Naive thymus-derived CD8-positive, alpha-beta T cell (primary cell): Measurements from ENCODE around the gene CTSA. TPM values are rescaled to one million over a fixed set of nuclear protein-coding genes. Genes with fewer than 3 reads are reported as not detected.
A peak's percentile ranks its signal among the peaks of the same experiment; 100 is the strongest.

ENCODE experiments used
- ATAC-seq, 2 donors: fragments of 150-1000 bp; cut with Tn5 transposase in 1 of 2; sonication (Bioruptor Pico), chemical (Tn5 transposase) in 1 of 2; 1 replicate in 1 of 2; 2 replicates in 1 of 2; pipeline ENCODE4 v1.10.0; 2021; ENCODE audit warnings: mild to moderate bottlenecking in 2 of 2, moderate library complexity in 2 of 2
- POLR2A ChIA-PET: fragments of 350-600 bp; sonication (Branson Sonifier 250); formaldehyde crosslinking; loops from one replicate; lab custom pipeline; 2021; ENCODE audit warnings: antibody characterized with exemption; lab: Charles Lee
- DNase-seq, 10 donors: peaks; one replicate each; pipeline versions ENCODE4 v3.0.0 to v3.0.0-alpha.2; 2020 to 2022
- H3K27ac Mint-ChIP-seq, 10 donors: one replicate each; pipeline ENCODE4 v1.8.0; 2020 to 2022; ENCODE audit warnings: mild to moderate bottlenecking in 10 of 10, mixed read lengths in 10 of 10, moderate library complexity in 4 of 10, inconsistent platforms in 1 of 10
- H3K27me3 Mint-ChIP-seq, 5 donors: one replicate each; pipeline ENCODE4 v1.8.0; 2021 to 2022; ENCODE audit warnings: mixed read lengths in 5 of 5
- H3K36me3 Mint-ChIP-seq, 3 donors: one replicate each; pipeline ENCODE4 v1.8.0; 2020 to 2022; ENCODE audit warnings: mixed read lengths in 3 of 3, mild to moderate bottlenecking in 2 of 3, inconsistent platforms in 1 of 3
- H3K4me1 Mint-ChIP-seq, 4 donors: one replicate each; pipeline ENCODE4 v1.8.0; 2021 to 2022; ENCODE audit warnings: mixed read lengths in 4 of 4
- H3K4me3 Mint-ChIP-seq, 10 donors: one replicate each; pipeline ENCODE4 v1.8.0; 2020 to 2022; ENCODE audit warnings: mild to moderate bottlenecking in 10 of 10, mixed read lengths in 10 of 10, moderate library complexity in 6 of 10, inconsistent platforms in 1 of 10
- H3K9me3 Mint-ChIP-seq, 9 donors: one replicate each; pipeline ENCODE4 v1.8.0; 2020 to 2022; ENCODE audit warnings: mixed read lengths in 9 of 9, mild to moderate bottlenecking in 3 of 9, inconsistent platforms in 1 of 9, moderate library complexity in 1 of 9
- polyA plus RNA-seq, 3 donors: library from polyadenylated mRNA; unstranded; fragments of 300-500 nt; fragmentation: Illumina TruSeq; gene quantifications; one replicate each; pipeline ENCODE4 v1.2.3, GENCODE V29; 2021
- total RNA-seq, 8 experiments: library from RNA in 2 of 8; stranded (reverse) in 2 of 8; gene quantifications; one replicate each; pipeline ENCODE4 v1.2.3 and lab custom pipeline; 2021 to 2026

Gene CTSA
- total and polyA plus RNA-seq, 5 experiments from 2014 or later = 79.1 to 128 (median 82.7) TPM

DNA sequence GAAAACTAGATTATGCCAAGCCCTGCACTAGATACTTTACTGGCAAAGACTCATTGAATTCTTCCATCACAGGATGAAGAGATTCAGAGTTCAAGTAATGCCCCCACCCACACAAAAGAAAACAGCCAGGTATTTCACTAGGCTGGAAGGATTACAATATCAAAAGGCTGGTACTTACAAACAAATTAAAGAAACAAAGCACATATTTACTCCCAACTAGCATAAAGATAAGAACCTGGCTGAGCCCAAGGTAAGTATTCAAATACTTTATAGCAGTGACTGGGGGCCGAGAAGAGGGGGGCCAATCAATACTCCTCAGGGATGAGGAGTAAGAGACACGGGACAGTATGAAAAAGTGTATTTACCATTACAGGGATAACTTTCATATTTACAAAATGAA is 37.7 kb upstream of the CTSA start:
- DNase-seq = no peak
- no peak overlapping the region for H3K27ac Mint-ChIP-seq
- H3K4me1 Mint-ChIP-seq = peaks cover 11 to 50% (median 45%) of the 10 kb centered on the region in 4 donors
- H3K27me3 Mint-ChIP-seq = no peaks in the 10 kb centered on the region
- peak overlapping the region in 1 of 10 donors; percentile 74 for H3K4me3 Mint-ChIP-seq
- POLR2A ChIA-PET = no interaction called here
- H3K9me3 Mint-ChIP-seq = no peaks in the 10 kb centered on the region
- ATAC-seq = no peak
- H3K36me3 Mint-ChIP-seq = peaks cover 0 to 50% (median 19%) of the 10 kb centered on the region in 3 donors

DNA sequence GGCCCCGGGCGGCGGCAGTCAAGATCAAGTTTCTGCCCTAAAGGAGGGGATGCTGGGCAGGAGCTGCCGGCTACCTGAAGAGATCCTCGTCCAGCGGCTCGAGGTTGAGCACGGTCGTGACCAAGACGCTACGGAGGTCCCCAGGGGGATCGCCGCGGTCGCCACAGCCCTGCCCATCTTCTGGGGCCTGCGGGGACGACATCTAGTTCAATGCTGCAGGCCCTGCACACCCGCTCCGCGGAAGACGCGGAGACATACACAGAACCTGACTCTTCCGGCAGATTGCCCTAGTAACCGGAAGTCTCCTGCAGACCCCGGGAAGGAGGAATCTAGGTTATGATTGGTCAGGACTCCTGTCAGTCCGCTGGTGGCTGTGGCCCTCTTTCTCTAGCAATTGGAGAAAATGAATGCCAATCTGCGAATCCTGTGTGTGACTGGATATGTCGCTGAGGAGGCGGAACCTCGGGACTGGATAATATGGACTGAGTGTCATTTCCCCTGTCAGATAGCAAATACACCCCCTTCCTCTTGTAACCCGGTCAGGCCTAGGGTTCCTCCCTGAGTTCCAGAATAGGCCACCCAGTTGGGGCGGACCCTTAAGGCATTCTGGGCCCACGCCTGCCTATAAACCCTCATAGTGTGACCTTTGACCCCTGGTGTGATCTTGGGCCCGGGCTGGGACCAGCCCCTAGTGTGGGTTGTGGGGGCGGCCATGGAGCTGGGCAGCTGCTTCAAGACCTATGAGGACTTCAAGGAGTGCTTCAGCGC is 33.8 kb upstream of the CTSA start, which contains the start of the genes ACOT8 and ZSWIM3:
Gene ACOT8 (minus strand): TSS at position 279 of the 768 bp plus-strand sequence. CDS start 77 bp downstream, at position 202.
Gene ZSWIM3 (plus strand): TSS at position 501 of the 768 bp plus-strand sequence. CDS start 212 bp downstream, at position 713.
- POLR2A ChIA-PET = interaction anchor here (0.7 to 5.4 kb wide), 11 partner anchors 17 to 114 kb away, joined by 3 to 71 read pairs (median 7); partner anchors contain the start of genes CTSA, NEURL2, PCIF1 and SNX21
- H3K9me3 Mint-ChIP-seq = no peaks in the 10 kb centered on the region
- peak; percentile 68 to 99 (median 96) for DNase-seq
- ATAC-seq = peak; percentile 97
- H3K27ac Mint-ChIP-seq = peak within 1 kb of the TSS; percentile 96 to 99 (median 98)
- no peaks in the 10 kb centered on the region for H3K27me3 Mint-ChIP-seq
- peak within 1 kb of the TSS; percentile 94 to 97 (median 96) for H3K4me3 Mint-ChIP-seq
- peaks cover 0 to 27% (median 6%) of the 10 kb centered on the region in 3 donors for H3K36me3 Mint-ChIP-seq
- peaks cover 21 to 62% (median 58%) of the 10 kb centered on the region in 4 donors for H3K4me1 Mint-ChIP-seq

DNA sequence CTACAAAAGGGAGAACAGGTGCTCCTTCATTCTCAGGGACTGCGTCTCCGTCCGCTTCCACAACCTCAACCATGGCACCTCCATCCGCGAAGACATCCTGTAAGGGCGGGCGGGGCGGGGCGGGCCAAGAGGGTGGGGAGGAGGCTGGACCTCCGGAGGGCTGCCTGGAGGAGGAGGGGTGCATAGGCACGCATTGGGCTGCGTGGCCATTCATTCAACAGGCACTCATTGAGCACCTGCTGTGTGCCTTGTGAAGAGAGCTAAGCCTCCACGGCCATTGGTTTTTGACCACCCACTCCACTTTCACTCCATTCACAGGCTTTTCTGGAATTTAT is 33.3 kb upstream of the CTSA start:
- Mint-ChIP-seq H3K27ac (peak overlapping the region; percentile 96 to 99 (median 98)), H3K36me3 (peaks cover 0 to 24% (median 4%) of the 10 kb centered on the region in 3 donors), H3K4me3 (peak overlapping the region; percentile 94 to 97 (median 96)), H3K9me3 (no peaks in the 10 kb centered on the region), H3K27me3 (no peaks in the 10 kb centered on the region), H3K4me1 (peaks cover 21 to 62% (median 58%) of the 10 kb centered on the region in 4 donors)
- ATAC-seq (peak in 1 of 2 donors; percentile 14), DNase-seq (peak in 2 of 10 donors; percentile 7)
- POLR2A ChIA-PET = interaction anchor here (0.7 to 5.4 kb wide), 8 partner anchors 18 to 113 kb away, joined by 3 to 71 read pairs (median 20); partner anchors contain the start of genes CTSA, NEURL2, PCIF1 and SNX21

DNA sequence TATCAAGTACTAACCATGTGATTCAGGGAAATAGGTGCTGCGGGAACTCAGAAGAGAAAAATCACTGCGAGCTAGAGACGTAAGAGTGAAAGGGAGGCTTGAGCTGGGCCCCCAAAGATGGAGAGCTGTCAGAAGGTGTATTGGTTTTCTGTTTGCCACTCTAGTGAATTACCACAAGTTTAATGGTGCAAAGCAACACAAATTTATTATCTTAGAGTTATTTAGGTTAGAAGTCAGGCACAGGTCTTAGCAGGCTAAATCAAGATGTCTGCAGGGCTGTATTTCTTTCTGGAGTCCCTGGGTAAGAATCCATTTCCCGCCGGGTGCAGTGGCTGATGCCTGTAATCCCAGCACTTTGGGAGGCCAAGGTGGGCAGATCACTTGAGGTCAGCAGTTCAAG is 31.2 kb upstream of the CTSA start:
- H3K4me1 Mint-ChIP-seq = peaks cover 21 to 48% (median 45%) of the 10 kb centered on the region in 4 donors

DNA sequence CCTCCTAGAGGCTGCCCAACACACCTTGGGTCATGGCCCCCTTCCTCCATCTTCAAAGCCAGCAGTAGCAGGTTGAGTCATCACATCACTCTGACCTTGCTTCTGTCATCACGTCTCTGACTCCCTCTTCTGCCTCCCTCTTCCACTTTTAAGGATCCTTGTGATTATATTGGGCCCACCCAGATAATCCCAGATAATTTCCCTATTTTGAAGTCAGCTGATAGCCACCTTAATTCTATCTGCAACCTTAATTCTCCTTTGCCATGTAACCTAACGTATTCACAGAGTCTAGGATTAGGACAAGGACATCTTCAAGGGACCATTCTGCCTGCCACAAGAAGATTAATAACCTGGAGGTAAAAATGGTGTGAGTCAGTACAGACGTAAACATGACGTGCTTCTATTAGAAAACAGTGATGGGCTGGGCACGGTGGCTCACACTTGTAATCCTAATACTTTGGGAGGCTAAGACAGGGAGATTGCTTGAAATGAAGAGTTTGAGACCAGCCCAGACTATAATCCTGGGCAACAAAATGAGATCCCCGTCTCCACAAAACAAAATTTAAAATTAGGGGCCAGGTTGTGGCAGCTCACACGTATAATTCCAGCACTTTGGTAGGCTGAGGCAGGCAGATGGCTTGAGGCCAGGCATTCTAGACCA is 30.4 kb upstream of the CTSA start:
- ATAC-seq = no peak
- H3K27ac Mint-ChIP-seq = no peak overlapping the region
- H3K4me1 Mint-ChIP-seq = peaks cover 21 to 41% (median 40%) of the 10 kb centered on the region in 4 donors
- POLR2A ChIA-PET = interaction anchor here (0.7 to 1.3 kb wide), 2 partner anchors 36 to 75 kb away, joined by 4 to 8 read pairs; partner anchors contain the start of gene PCIF1
- no peaks in the 10 kb centered on the region for H3K9me3 Mint-ChIP-seq
- no peak for DNase-seq
- H3K4me3 Mint-ChIP-seq = peak overlapping the region in 3 of 10 donors; percentile 8 to 45 (median 32)
- H3K36me3 Mint-ChIP-seq = peaks cover 0 to 9% (median 0%) of the 10 kb centered on the region in 3 donors
- no peaks in the 10 kb centered on the region for H3K27me3 Mint-ChIP-seq

More for the DNA sequence above, 31.2 kb upstream of the CTSA start:
- peak overlapping the region in 1 of 10 donors; percentile 59 for H3K27ac Mint-ChIP-seq
- no peaks in the 10 kb centered on the region for H3K9me3 Mint-ChIP-seq
- ATAC-seq (no peak), DNase-seq (no peak)
- H3K27me3 Mint-ChIP-seq = no peaks in the 10 kb centered on the region
- POLR2A ChIA-PET = no interaction called here
- H3K36me3 Mint-ChIP-seq = peaks cover 0 to 9% (median 0%) of the 10 kb centered on the region in 3 donors
- no peak overlapping the region for H3K4me3 Mint-ChIP-seq

DNA sequence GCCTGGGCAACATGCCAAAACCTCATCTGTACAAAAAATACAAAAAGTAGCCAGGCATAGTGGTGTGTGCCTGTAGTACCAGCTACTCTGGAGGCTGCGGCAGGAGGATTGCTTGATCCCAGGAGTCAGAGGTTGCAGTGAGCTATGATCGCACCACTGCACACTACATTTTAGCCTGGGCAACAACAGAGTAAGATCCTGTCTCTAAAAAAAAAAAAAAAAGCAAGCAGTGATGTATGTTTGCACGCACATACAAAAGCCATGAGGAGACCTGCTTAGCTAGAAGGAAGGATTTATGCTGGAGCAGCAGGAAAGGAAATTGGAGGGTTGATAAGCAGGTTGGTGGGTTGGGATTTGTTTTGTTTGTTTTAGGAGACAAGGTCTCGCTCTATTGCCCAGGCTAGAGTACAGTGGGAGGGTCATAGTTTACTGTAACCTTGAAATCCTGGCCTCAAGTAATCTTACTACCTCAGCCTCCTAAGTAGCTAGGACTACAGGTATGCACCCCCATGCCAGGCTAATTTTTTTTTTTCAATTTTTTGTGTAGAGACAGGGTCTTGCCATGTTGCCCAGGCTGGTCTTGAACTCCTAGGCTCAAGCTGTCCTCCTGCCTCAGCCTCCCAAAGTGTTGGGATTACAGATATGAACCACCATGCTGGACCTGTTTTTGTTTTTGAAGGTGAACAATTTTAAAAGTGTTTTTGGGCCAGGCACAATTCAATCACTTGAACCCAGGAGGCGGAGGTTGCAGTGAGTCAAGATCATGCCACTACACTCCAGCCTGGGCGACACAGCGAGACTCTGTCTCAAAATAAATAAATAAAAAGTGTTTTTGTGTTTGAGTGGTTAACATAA is 29.7 kb upstream of the CTSA start:
- ATAC-seq (no peak), DNase-seq (no peak)
- Mint-ChIP-seq H3K27ac (peak overlapping the region in 1 of 10 donors; percentile 65), H3K9me3 (no peaks in the 10 kb centered on the region), H3K27me3 (no peaks in the 10 kb centered on the region), H3K36me3 (peaks cover 0 to 9% (median 0%) of the 10 kb centered on the region in 3 donors), H3K4me1 (peaks cover 19 to 34% (median 33%) of the 10 kb centered on the region in 4 donors), H3K4me3 (no peak overlapping the region)
- POLR2A ChIA-PET = interaction anchor here (0.6 to 1.3 kb wide), 2 partner anchors 13 to 74 kb away, joined by 4 to 8 read pairs; partner anchors contain the start of gene PCIF1

DNA sequence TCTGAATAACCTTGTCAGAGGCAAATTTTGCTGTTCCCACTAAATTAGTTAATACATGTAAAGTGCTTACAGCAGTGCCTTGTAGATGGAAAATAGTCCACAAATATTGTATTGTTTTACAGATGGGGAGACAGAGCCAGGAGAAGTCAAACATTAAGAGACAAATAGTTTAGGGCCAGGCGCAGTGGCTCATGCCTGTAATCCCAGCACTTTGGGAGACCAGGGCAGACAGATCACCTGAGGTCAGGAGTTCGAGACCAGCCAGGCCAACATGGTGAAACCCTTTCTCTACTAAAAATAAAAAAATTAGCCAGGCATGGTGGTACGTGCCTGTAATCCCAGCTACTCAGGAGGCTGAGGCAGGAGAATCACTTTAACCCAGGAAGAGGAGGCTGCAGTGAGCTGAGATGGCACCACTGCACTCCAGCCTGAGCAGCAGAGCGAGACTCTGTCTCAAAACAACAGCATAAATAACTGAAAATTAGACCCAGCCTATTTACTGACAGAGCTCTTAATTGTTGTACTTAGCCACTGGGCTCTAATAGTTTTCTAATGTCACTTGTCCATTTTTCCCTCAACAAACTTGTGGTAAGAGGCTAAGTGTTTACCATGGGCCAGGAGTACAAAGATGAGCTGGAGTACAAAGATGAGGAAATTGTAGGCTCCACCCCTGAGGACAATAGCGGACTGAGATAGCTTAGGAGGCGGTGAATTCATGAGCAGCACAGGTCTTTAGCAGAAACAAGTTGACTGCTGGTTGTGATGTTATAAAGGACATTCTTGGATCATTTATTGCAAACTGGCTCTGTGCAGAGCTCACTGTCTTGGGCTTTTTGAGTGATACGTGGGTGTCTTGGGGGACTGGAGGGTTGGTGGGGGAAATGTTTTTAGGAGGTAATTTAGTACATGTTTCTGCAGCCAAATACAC is 27.3 kb upstream of the CTSA start:
- peaks cover 10 to 16% (median 15%) of the 10 kb centered on the region in 4 donors for H3K4me1 Mint-ChIP-seq
- DNase-seq (no peak), ATAC-seq (no peak)
- POLR2A ChIA-PET = interaction anchor here (0.5 to 0.7 kb wide), 2 partner anchors 43 to 108 kb away, joined by 3 to 6 read pairs; no protein-coding TSS in a partner anchor
- H3K9me3 Mint-ChIP-seq = no peaks in the 10 kb centered on the region
- H3K27me3 Mint-ChIP-seq = no peaks in the 10 kb centered on the region
- H3K27ac Mint-ChIP-seq = no peak overlapping the region
- peaks cover 0 to 11% (median 0%) of the 10 kb centered on the region in 3 donors for H3K36me3 Mint-ChIP-seq
- no peak overlapping the region for H3K4me3 Mint-ChIP-seq

DNA sequence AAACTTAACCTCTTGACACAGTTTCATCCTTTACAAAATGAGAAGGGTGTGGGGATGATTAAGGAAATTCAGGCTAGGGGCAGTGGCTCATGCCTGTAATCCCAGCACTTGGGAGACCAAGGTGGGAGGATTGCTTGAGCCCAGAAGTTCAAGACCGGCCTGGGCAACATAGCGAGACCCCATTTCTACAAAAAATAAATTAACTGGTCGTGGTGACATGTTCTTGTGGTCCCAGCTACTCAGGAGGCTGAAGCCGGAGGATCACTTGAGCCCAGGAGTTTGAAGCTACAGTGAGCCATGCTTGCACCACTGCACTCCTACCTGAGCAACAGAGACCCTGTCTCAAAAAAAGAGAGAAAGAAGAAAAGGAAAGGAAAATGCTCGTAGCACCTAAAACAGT is 24.7 kb upstream of the CTSA start:
- Mint-ChIP-seq H3K4me3 (no peak overlapping the region), H3K36me3 (peaks cover 0 to 6% (median 0%) of the 10 kb centered on the region in 3 donors), H3K27ac (no peak overlapping the region), H3K9me3 (no peaks in the 10 kb centered on the region), H3K4me1 (peaks cover 0 to 4% (median 1%) of the 10 kb centered on the region in 4 donors), H3K27me3 (no peaks in the 10 kb centered on the region)
- ATAC-seq (no peak), DNase-seq (no peak)
- POLR2A ChIA-PET = interaction anchor here (0.6 kb wide), 1 partner anchor 30 kb away, joined by 3 read pairs; no protein-coding TSS in a partner anchor

DNA sequence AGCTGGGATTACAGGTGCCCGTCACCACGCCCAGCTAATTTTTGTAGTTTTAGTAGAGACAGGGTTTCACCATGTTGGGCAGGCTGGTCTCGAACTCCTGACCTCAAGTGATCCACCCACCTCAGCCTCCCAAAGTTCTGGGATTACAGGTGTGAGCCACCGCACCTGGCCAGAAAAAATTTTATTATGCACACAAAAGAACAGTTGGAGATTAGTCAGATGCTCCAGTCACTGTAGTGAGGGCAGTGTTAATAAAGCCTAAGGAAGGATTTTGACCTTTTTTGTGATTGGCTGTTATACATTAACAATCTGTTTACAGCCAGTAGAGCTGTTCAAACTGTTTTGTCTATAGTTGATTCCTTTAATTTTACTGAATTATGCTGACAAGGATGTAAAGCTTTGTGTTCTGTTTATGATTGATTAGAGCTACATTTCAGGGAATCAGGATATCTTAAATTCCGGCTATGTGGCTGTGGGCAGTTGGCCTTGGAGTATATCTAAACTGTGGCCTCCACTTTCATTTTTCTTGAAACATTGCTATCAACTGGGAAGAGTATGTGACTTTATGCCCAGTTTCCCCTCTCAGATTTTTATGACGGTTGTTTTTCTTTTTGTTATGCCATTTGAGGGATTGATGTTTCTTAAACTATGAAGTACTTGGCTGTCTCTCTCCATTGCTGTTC is 23.9 kb upstream of the CTSA start:
- Mint-ChIP-seq H3K27ac (no peak overlapping the region), H3K4me3 (no peak overlapping the region), H3K36me3 (peaks cover 0 to 9% (median 2%) of the 10 kb centered on the region in 3 donors), H3K27me3 (no peaks in the 10 kb centered on the region), H3K4me1 (peaks cover 0 to 3% (median 1%) of the 10 kb centered on the region in 4 donors), H3K9me3 (no peaks in the 10 kb centered on the region)
- DNase-seq (no peak), ATAC-seq (no peak)
- POLR2A ChIA-PET = interaction anchor here (0.6 to 1.1 kb wide), 2 partner anchors 31 to 67 kb away, joined by 3 to 4 read pairs; partner anchors contain the start of gene PCIF1

DNA sequence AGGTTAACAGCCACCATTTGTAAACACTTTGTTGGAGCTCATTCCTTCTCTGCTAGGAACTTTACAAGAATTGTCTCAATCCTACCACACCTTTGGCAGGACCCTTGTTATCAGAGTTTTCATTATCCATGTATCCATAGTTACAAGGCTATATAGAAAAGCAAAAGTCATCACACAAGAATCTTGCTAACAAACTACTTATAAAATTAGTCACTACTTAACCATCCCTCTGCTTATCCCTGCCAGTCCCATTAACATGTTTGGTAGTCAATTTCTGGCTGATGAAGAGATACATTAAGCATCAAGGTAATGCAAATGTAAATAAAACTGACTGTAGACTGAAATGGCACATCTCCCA is 23.3 kb upstream of the CTSA start:
- Mint-ChIP-seq H3K27me3 (no peaks in the 10 kb centered on the region), H3K9me3 (no peaks in the 10 kb centered on the region), H3K4me3 (no peak overlapping the region), H3K4me1 (peaks cover 0 to 3% (median 1%) of the 10 kb centered on the region in 4 donors), H3K36me3 (peaks cover 0 to 10% (median 4%) of the 10 kb centered on the region in 3 donors), H3K27ac (no peak overlapping the region)
- ATAC-seq = no peak
- POLR2A ChIA-PET = interaction anchor here (1.1 kb wide), 1 partner anchor 67 kb away, joined by 4 read pairs; the partner anchor contains the start of gene PCIF1
- DNase-seq = no peak
